Cortex of kidney (tissue), 1 donor: ENCODE results near the gene CALY.
"Not testable (repeated sequence)": the region's sequence is repeated elsewhere in the genome, so short reads cannot be mapped to it uniquely, and the experiment has no call there.

Source experiments
- DNase-seq: peaks from one replicate; lab custom pipeline; 2025; lab: John Stamatoyannopoulos, UW

The CALY gene

GRCh38 chr10:133329491-133330202 lies 7.0 kb downstream of the CALY start:
- DNase-seq = no peak

- no peak for DNase-seq
These were observed 8.0 kb downstream of the CALY start for GRCh38 chr10:133328358-133329343.

GRCh38 chr10:133327651-133328357 lies 8.9 kb downstream of the CALY start:
- DNase-seq = no peak

DNA sequence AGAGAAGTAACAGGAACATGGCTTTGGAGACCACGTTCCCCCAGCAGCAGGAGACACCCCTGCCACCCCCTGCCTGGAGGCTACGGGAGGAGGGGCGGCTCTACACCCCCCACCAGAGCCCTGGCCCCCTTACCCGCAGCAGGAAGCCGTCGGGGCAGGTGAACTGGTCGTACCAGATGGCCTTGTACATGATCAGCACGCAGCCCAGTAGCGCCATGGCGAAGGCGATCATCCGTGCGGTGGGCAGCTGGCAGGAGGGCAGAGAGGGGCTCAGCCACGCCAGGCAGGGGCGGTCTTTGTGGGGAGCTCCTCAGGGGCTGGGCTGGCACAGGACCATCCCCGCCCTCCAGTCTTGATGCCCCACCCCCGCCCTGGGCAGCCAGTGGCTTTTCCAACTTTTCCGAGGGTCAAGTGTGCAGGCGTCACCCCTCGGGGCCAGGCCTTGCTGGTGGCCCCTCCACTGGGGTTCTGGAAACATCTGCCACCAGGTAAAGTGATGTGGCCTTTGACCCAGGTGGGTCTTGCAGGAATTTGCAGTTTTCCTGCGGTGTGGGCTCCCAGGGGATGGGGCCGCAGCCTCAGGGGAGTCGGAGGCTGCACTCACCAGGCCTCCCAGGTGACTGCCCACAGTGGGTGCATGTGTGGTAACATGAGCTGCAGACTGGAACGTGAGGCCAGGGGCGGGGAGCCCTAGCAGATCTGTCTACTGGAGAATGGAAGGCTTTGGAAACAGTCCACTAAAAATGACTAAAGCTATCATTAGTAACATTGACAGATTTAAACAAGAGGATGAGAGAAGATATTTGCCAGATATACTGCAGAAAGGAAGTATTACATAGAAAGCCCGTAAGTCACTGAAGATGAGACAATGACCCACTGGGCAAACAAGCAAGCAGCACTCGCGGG lies 9.7 kb downstream of the CALY start:
- DNase-seq = no peak

GRCh38 chr10:133326223-133326551 lies 10.5 kb downstream of the CALY start:
- DNase-seq = no peak

DNA sequence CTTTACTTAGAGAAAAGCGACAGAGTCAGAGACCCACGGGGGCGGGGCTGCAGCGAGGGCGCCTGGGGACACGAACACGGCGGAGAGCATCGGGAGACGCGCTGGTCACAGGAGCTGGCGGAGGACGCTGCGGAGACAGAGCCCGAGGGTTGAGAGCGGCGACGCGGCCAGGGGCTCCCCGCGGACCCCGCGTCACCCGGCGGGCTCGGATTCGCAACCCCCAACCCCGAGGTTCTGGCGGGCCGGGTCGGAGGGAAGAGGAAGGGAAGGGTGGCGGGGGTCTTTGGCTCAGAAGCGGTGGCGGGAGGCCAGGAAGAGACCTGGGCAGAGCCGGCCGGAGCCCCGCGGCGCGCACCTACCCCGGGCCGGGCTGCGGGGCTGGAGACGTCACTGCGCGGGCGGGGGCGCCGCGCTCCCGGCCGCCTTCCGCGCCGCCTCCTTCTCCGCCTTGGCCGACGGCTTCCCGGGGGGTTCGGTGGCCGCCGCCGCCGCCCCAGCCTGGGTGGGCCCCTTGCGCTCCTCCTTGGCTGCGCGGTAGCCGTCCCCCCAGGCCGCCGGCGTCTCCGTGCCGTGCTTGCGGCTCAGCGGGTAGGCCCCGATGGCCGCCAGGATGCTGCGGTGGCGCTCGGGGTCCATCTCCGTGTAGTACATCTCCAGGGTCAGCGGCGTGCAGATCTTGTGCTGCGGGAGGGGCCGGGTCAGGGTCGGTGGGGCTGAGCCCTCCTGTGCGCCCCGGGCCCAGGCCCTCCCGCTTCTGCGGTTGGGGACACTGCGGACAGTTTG lies 11.1 kb downstream of the CALY start:
- DNase-seq = no peak

GRCh38 chr10:133324857-133325260 lies 11.8 kb downstream of the CALY start:
- no peak for DNase-seq

GRCh38 chr10:133324198-133324792 lies 12.4 kb downstream of the CALY start:
- no peak for DNase-seq

- DNase-seq = not testable (repeated sequence)
These were observed 14.5 kb downstream of the CALY start for GRCh38 chr10:133322064-133322709.

DNA sequence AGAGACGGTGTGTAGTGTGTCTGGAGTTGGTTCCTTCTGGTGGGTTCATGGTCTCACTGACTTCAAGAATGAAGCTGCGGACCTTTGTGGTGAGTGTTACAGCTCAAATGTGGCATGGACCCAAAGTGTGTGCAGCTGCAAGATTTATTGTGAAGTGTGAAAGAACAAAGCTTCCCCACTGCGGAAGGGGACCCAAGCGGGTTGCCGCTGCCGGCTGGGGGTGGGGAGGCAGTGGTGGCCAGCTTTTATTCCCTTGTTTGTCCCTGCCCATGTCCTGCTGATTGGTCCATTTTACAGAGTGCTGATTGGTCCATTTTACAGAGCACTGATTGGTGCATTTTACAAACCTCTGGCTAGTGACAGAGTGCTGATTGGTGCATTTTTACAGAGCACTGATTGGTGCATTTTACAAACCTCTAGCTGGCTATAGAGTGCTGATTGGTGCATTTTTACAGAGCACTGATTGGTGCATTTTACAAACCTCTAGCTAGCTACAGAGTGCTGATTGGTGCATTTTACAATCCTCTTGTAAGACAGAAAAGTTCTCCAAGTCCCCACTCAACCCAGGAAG lies 15.8 kb downstream of the CALY start:
- DNase-seq = not testable (repeated sequence)

- DNase-seq = no peak
These were observed 18.1 kb downstream of the CALY start for GRCh38 chr10:133318494-133319127.

DNA sequence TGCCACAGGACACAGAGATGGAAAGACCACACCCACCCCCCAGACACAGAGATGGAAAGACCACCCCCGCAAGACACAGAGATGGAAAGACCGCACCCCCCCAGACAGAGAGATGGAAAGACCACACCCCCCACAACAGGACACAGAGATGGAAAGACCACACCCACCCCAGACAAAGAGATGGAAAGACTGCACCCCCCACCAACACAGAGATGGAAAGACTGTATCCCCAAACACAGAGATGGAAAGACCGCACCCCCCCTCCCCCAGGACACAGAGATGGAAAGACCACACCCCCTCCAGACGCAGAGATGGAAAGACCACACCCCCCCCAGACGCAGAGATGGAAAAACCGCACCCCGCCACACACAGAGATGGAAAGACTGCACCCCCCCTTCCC lies 20.0 kb downstream of the CALY start:
- DNase-seq = no peak

GRCh38 chr10:133316266-133316665 lies 20.4 kb downstream of the CALY start:
- DNase-seq = no peak

- DNase-seq = no peak
These were observed 20.8 kb downstream of the CALY start for GRCh38 chr10:133315847-133316246.

- DNase-seq = no peak
These were observed 21.8 kb downstream of the CALY start for GRCh38 chr10:133314911-133315310.

DNA sequence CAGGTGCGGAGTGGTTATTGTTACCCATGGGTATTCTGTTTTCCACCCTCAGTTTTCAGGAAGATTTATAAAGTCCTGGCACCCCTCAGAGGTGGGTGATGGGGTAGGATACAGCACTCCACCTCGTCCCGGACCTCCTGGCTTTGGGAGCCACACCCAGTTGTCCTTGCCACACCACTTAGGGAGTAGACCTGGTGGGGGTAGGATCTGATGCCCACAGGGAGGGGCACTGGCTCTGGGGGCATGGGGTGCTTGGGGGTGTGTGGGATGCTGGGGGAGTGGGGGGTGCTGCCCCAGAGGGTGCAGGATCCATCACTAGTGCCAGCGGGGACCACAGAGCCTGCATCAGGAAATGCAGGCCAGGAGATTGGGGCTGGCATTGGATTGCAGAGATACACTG lies 23.5 kb downstream of the CALY start:
- no peak for DNase-seq

DNA sequence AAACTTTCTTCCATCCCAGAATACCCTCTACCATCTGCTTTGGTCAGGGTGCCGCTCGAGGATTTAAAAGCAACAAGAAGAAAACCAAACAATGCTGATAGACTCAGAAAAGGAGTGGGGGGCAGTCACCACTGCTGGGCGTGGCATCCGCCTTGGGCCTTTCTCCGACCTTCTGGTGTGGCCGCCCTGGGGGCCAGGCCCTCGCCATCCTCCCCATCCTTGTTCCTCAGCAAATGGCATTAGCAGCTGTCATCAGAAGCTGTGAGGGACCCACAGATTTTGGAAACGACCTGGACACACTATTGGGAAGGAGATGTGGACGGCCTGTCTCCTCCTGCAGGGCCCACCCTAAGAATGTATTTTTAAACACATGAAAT lies 23.9 kb downstream of the CALY start:
- no peak for DNase-seq

GRCh38 chr10:133312016-133312768 lies 24.5 kb downstream of the CALY start:
- DNase-seq = no peak
